HK-2 (cell line): Measurements from ENCODE around the gene DCAF7.

Experiments
- DNase-seq: peaks from one replicate; pipeline ENCODE4 v3.0.0-alpha.2; 2018; ENCODE audit not compliant: unreplicated experiment

The DCAF7 gene

GRCh38 chr17:63544467-63545301, 5.6 kb upstream of the DCAF7 start:
- no peak for DNase-seq

- no peak for DNase-seq
These were observed 3.8 kb upstream of the DCAF7 start for GRCh38 chr17:63546308-63547082.

- DNase-seq: no peak
These were observed 3.2 kb upstream of the DCAF7 start for GRCh38 chr17:63547083-63547523.

- no peak for DNase-seq
These were observed 860 bp upstream of the DCAF7 start for GRCh38 chr17:63549289-63549945.

- peak; percentile 50 for DNase-seq
These were observed 751 bp downstream of the DCAF7 start for GRCh38 chr17:63550817-63551639.

- DNase-seq: no peak
These were observed 1.9 kb downstream of the DCAF7 start for GRCh38 chr17:63552211-63552610.

GRCh38 chr17:63555500-63556156, 5.4 kb downstream of the DCAF7 start:
- DNase-seq: no peak

- DNase-seq: no peak
These were observed 7.1 kb downstream of the DCAF7 start for GRCh38 chr17:63557416-63557815.

GRCh38 chr17:63558441-63558840, 8.2 kb downstream of the DCAF7 start:
- DNase-seq: no peak

GRCh38 chr17:63561819-63562218, 11.5 kb downstream of the DCAF7 start:
- no peak for DNase-seq

GRCh38 chr17:63563339-63563738, 13.1 kb downstream of the DCAF7 start:
- DNase-seq: no peak

GRCh38 chr17:63564562-63564961, 14.3 kb downstream of the DCAF7 start:
- no peak for DNase-seq

- DNase-seq: no peak
These were observed 17.0 kb downstream of the DCAF7 start for GRCh38 chr17:63567229-63567628.

- no peak for DNase-seq
These were observed 18.3 kb downstream of the DCAF7 start for GRCh38 chr17:63568563-63568962.

GRCh38 chr17:63571632-63572310, 21.5 kb downstream of the DCAF7 start:
- DNase-seq: no peak

GRCh38 chr17:63573634-63574033, 23.4 kb downstream of the DCAF7 start:
- no peak for DNase-seq

- no peak for DNase-seq
These were observed 27.9 kb downstream of the DCAF7 start for GRCh38 chr17:63578027-63578768.

- no peak for DNase-seq
These were observed 28.5 kb downstream of the DCAF7 start for GRCh38 chr17:63578769-63579111.

- no peak for DNase-seq
These were observed 29.4 kb downstream of the DCAF7 start for GRCh38 chr17:63579633-63580032.

GRCh38 chr17:63587770-63588169, 37.5 kb downstream of the DCAF7 start:
- DNase-seq: no peak
